ENCODE data around the gene RHOG. TPM values are rescaled to one million over a fixed set of nuclear protein-coding genes. Genes with fewer than 3 reads are reported as not detected.

RHOG gene
- polyA plus RNA-seq, 1 experiment, result 40.3 TPM

- H3K4me3 ChIP-seq (ENCODE audit: low read depth, low read length), result no peak overlapping the region
- CTCF ChIA-PET, result interaction anchor here (7.9 to 27.6 kb wide), 2 partner anchors 15 to 236 kb away, joined by 150 to 1559 read pairs; partner anchors contain the start of gene STIM1
- no peak for TF ChIP-seq CTCF (IDR thresholded peaks at IDR 0.05; ENCODE audit: low read depth, low read length)
- H3K27me3 ChIP-seq (ENCODE audit: control insufficient read depth, insufficient read depth, low read length), result no peaks in the 10 kb centered on the region
- no peak for DNase-seq (ENCODE audit: low read depth, low spot score)
- H3K9me3 ChIP-seq (ENCODE audit: control insufficient read depth, insufficient read depth, low read length), result no peaks in the 10 kb centered on the region; the same call in 1 of the 2 replicates
- no peak overlapping the region for H3K27ac ChIP-seq (ENCODE audit: low read depth, low read length)
- POLR2A ChIA-PET, result no interaction called here
Measured at GRCh38 chr11:3836903-3837302, 3.9 kb downstream of the RHOG start.

- no peak for TF ChIP-seq CTCF (IDR thresholded peaks at IDR 0.05; ENCODE audit: low read depth, low read length)
- no peak for DNase-seq (ENCODE audit: low read depth, low spot score)
- CTCF ChIA-PET, result interaction anchor here (0.6 to 27.6 kb wide), 5 partner anchors 10 to 237 kb away, joined by 3 to 1559 read pairs (median 4); partner anchors contain the start of genes PGAP2 and STIM1
- POLR2A ChIA-PET, result no interaction called here
- no peak overlapping the region for H3K27ac ChIP-seq (ENCODE audit: low read depth, low read length)
- H3K9me3 ChIP-seq (ENCODE audit: control insufficient read depth, insufficient read depth, low read length), result no peaks in the 10 kb centered on the region; the same call in 1 of the 2 replicates
- H3K4me3 ChIP-seq (ENCODE audit: low read depth, low read length), result no peak overlapping the region
- H3K27me3 ChIP-seq (ENCODE audit: control insufficient read depth, insufficient read depth, low read length), result no peaks in the 10 kb centered on the region
Measured at GRCh38 chr11:3835751-3836150, 5.0 kb downstream of the RHOG start.

- no peak for TF ChIP-seq CTCF (IDR thresholded peaks at IDR 0.05; ENCODE audit: low read depth, low read length)
- ChIA-PET CTCF (interaction anchor here (0.6 to 27.6 kb wide), 6 partner anchors 10 to 238 kb away, joined by 3 to 1559 read pairs (median 6); partner anchors contain the start of genes PGAP2 and STIM1), POLR2A (no interaction called here)
- H3K9me3 ChIP-seq (ENCODE audit: control insufficient read depth, insufficient read depth, low read length), result no peaks in the 10 kb centered on the region
- no peak for DNase-seq (ENCODE audit: low read depth, low spot score)
- no peak overlapping the region for H3K27ac ChIP-seq (ENCODE audit: low read depth, low read length)
- H3K27me3 ChIP-seq (ENCODE audit: control insufficient read depth, insufficient read depth, low read length), result no peaks in the 10 kb centered on the region
- H3K4me3 ChIP-seq (ENCODE audit: low read depth, low read length), result no peak overlapping the region
Measured at GRCh38 chr11:3834664-3835461, 5.9 kb downstream of the RHOG start.

GRCh38 chr11:3834349-3834663 lies 6.5 kb downstream of the RHOG start:
- no peak for TF ChIP-seq CTCF (IDR thresholded peaks at IDR 0.05; ENCODE audit: low read depth, low read length)
- CTCF ChIA-PET, result interaction anchor here (1.7 to 2.1 kb wide), 2 partner anchors 21 to 238 kb away, joined by 5 to 8 read pairs; partner anchors contain the start of gene STIM1
- no peak for DNase-seq (ENCODE audit: low read depth, low spot score)
- H3K4me3 ChIP-seq (ENCODE audit: low read depth, low read length), result no peak overlapping the region
- no peak overlapping the region for H3K27ac ChIP-seq (ENCODE audit: low read depth, low read length)
- H3K27me3 ChIP-seq (ENCODE audit: control insufficient read depth, insufficient read depth, low read length), result no peaks in the 10 kb centered on the region
- no peaks in the 10 kb centered on the region for H3K9me3 ChIP-seq (ENCODE audit: control insufficient read depth, insufficient read depth, low read length)
- POLR2A ChIA-PET, result no interaction called here

- Histone ChIP-seq H3K27me3 (ENCODE audit: control insufficient read depth, insufficient read depth, low read length) (no peaks in the 10 kb centered on the region), H3K27ac (ENCODE audit: low read depth, low read length) (no peak overlapping the region), H3K4me3 (ENCODE audit: low read depth, low read length) (no peak overlapping the region), H3K9me3 (ENCODE audit: control insufficient read depth, insufficient read depth, low read length) (no peaks in the 10 kb centered on the region)
- TF ChIP-seq CTCF (IDR thresholded peaks at IDR 0.05; ENCODE audit: low read depth, low read length), result no peak
- CTCF ChIA-PET, result interaction anchor here (1.1 to 2.1 kb wide), 3 partner anchors 16 to 239 kb away, joined by 3 to 8 read pairs (median 5); partner anchors contain the start of gene STIM1
- POLR2A ChIA-PET, result no interaction called here
- DNase-seq (ENCODE audit: low read depth, low spot score), result no peak
Measured at GRCh38 chr11:3833449-3833848, 7.3 kb downstream of the RHOG start.
